ENCODE data around the gene LDB3.
A peak's percentile ranks its signal among the peaks of the same experiment; 100 is the strongest.

The LDB3 gene

GRCh38 chr10:86684331-86685097 lies 16.2 kb downstream of the LDB3 start:
- TF ChIP-seq ZNF8 (CRISPR knock-in tag; IDR thresholded peaks at IDR 0.05): no peak
- no peak for TF ChIP-seq ZFP3 (CRISPR knock-in tag; IDR thresholded peaks at IDR 0.05)
- ATAC-seq: peak; percentile 67

- TF ChIP-seq GLIS3 (CRISPR knock-in tag; IDR thresholded peaks at IDR 0.05) (no peak), TCF4 (CRISPR knock-in tag; IDR thresholded peaks at IDR 0.05; ENCODE audit: borderline replicate concordance) (no peak), ISL1 (CRISPR knock-in tag; IDR thresholded peaks at IDR 0.05) (no peak), PPARA (CRISPR knock-in tag; IDR thresholded peaks at IDR 0.05; ENCODE audit: borderline replicate concordance) (no peak)
- ATAC-seq: no peak
These were observed 17.1 kb downstream of the LDB3 start for GRCh38 chr10:86685416-86685815.

GRCh38 chr10:86685893-86686632 lies 17.8 kb downstream of the LDB3 start:
- no peak for TF ChIP-seq SNAI2 (CRISPR knock-in tag; IDR thresholded peaks at IDR 0.05)
- TF ChIP-seq ZNF8 (CRISPR knock-in tag; IDR thresholded peaks at IDR 0.05): no peak
- no peak for TF ChIP-seq ZNF70 (CRISPR knock-in tag; IDR thresholded peaks at IDR 0.05)
- TF ChIP-seq ZC3H10 (CRISPR knock-in tag; IDR thresholded peaks at IDR 0.05): no peak
- no peak for TF ChIP-seq ISL1 (CRISPR knock-in tag; IDR thresholded peaks at IDR 0.05)
- TF ChIP-seq ZNF565 (CRISPR knock-in tag; conservative IDR thresholded peaks at IDR 0.05; ENCODE audit: low read depth): no peak
- no peak for TF ChIP-seq GLIS3 (CRISPR knock-in tag; IDR thresholded peaks at IDR 0.05)
- TF ChIP-seq CSDC2 (CRISPR knock-in tag; IDR thresholded peaks at IDR 0.05): no peak
- TF ChIP-seq TSHZ2 (CRISPR knock-in tag; IDR thresholded peaks at IDR 0.05): no peak
- TF ChIP-seq PPARA (CRISPR knock-in tag; IDR thresholded peaks at IDR 0.05; ENCODE audit: borderline replicate concordance): no peak
- TF ChIP-seq ARNTL (CRISPR knock-in tag; IDR thresholded peaks at IDR 0.05; ENCODE audit: borderline replicate concordance, low read depth): no peak
- no peak for ATAC-seq

- TF ChIP-seq ZNF70 (CRISPR knock-in tag; IDR thresholded peaks at IDR 0.05) (no peak), OSR1 (CRISPR knock-in tag; IDR thresholded peaks at IDR 0.05) (no peak), ZNF565 (CRISPR knock-in tag; conservative IDR thresholded peaks at IDR 0.05; ENCODE audit: low read depth) (no peak), PPARA (CRISPR knock-in tag; IDR thresholded peaks at IDR 0.05; ENCODE audit: borderline replicate concordance) (no peak), CREB5 (CRISPR knock-in tag; IDR thresholded peaks at IDR 0.05; ENCODE audit: low read depth) (no peak), SNAI2 (CRISPR knock-in tag; IDR thresholded peaks at IDR 0.05) (no peak), CSDC2 (CRISPR knock-in tag; IDR thresholded peaks at IDR 0.05) (no peak), BACH2 (CRISPR knock-in tag; IDR thresholded peaks at IDR 0.05; ENCODE audit: borderline replicate concordance) (no peak), TSHZ2 (CRISPR knock-in tag; IDR thresholded peaks at IDR 0.05) (no peak), CSRNP3 (CRISPR knock-in tag; IDR thresholded peaks at IDR 0.05) (no peak), GLIS3 (CRISPR knock-in tag; IDR thresholded peaks at IDR 0.05) (no peak), ISL1 (CRISPR knock-in tag; IDR thresholded peaks at IDR 0.05) (no peak), ZNF8 (CRISPR knock-in tag; IDR thresholded peaks at IDR 0.05) (no peak)
- no peak for ATAC-seq
These were observed 18.7 kb downstream of the LDB3 start for GRCh38 chr10:86686972-86687371.
